ENCODE results near the gene DPH2.
A peak's percentile ranks its signal among the peaks of the same experiment; 100 is the strongest.

Gene DPH2

DNA sequence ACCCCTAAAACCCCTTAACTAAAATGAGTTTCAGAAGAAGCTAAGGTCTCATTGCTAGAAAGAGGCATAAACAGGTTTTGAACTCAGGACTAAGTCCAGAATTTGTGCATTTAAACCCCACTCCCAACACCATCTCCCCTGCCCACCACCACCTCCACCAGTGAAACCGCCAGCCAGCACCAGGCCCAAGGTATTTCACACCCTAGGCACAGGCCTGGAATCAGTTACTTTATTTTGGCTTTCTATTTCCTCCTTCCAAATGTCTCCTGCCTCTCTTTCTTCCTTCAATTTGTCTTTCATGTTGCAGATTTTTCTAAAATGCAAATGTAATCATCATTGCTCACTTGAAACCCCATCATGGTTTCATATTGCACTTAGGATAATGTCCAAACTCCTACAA, 24.9 kb upstream of the DPH2 start:
- DNase-seq = no peak

DNA sequence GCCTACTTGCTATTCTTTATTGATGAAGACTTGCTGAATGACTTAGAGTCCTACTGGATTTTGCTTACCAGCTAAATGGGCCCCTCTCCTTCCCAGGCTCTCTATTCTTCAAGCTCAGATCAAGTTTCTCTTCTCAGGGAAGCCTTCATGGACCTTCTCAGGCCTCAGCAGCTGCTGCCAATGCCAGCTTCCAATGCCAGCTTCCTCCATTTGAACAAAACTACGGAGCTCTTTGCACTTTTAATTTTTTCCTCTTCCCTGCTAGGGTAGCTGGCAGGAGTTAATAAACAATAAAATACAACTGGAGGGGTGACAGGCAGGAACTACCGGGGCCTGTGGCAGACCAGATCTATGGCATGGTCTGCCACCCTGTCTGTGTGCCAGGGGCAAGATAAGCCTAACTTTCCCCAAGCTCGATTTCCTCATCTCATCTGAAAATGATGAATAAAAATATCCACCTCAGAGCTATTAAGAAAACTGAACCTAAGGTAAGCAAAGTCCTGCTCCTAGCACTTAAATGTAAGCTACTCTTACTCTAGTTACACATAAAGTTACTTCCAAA, 24.1 kb upstream of the DPH2 start:
- no peak for DNase-seq

DNA sequence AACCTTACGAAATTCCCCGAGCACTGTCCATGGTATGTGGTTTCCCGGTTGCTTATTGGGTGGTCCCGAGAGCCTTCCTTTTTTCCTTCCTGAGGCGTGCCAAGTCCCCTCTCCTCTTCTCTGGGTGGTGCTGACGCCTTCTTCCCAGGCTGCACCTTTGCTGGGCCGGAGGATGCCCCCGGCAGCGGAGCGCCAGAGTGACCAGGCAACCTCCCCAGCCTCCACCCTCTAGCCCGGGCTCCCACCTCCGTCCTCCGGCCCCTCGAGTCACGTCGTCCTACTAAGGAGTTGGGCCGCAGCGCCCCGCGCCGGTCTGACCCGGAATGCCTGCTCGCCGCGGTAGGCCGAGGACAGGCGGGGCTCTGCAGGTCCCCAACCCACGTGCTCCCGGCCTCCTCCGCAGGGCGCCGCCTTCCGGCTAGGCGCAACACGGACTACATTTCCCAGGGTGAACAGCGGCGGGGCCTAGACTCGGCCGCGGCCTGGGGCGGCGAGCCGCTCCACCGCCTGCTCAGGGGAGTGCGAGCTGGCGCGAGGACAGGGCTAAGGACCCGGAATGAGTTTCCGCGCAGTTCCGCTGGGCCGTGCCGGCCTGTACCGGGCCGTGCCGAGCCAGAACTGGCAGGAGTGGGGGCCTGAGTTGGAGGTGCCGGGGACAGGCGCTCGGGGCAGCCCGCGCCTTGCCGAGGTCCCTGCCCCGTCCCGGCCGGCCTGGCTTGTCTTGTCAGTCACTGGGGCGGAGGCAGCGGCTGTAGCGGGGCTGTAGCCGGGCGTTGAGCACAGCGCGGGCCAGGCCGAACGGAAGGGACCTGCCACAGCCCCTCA, 23.4 kb upstream of the DPH2 start, which contains the start of gene IPO13:
IPO13 (plus strand) TSS at position 715 of the 825 bp plus-strand sequence. CDS start 651 bp downstream, outside the sequence.
- DNase-seq = peak; percentile 94 to 96

- DNase-seq = no peak
Measured at GRCh38 chr1:43947061-43947873, 22.5 kb upstream of the DPH2 start.

- DNase-seq = no peak
Measured at GRCh38 chr1:43947874-43948437, 21.9 kb upstream of the DPH2 start.

- no peak for DNase-seq
Measured at GRCh38 chr1:43949678-43950077, 20.1 kb upstream of the DPH2 start.

- DNase-seq = no peak
Measured at GRCh38 chr1:43951021-43951985, 18.5 kb upstream of the DPH2 start.

- DNase-seq = no peak
Measured at GRCh38 chr1:43952731-43953346, 17.0 kb upstream of the DPH2 start.

GRCh38 chr1:43953361-43953760, 16.4 kb upstream of the DPH2 start:
- no peak for DNase-seq

GRCh38 chr1:43954036-43954435, 15.8 kb upstream of the DPH2 start:
- DNase-seq = no peak

GRCh38 chr1:43956234-43956633, 13.6 kb upstream of the DPH2 start:
- DNase-seq = no peak

GRCh38 chr1:43957407-43958040, 12.3 kb upstream of the DPH2 start:
- no peak for DNase-seq

DNA sequence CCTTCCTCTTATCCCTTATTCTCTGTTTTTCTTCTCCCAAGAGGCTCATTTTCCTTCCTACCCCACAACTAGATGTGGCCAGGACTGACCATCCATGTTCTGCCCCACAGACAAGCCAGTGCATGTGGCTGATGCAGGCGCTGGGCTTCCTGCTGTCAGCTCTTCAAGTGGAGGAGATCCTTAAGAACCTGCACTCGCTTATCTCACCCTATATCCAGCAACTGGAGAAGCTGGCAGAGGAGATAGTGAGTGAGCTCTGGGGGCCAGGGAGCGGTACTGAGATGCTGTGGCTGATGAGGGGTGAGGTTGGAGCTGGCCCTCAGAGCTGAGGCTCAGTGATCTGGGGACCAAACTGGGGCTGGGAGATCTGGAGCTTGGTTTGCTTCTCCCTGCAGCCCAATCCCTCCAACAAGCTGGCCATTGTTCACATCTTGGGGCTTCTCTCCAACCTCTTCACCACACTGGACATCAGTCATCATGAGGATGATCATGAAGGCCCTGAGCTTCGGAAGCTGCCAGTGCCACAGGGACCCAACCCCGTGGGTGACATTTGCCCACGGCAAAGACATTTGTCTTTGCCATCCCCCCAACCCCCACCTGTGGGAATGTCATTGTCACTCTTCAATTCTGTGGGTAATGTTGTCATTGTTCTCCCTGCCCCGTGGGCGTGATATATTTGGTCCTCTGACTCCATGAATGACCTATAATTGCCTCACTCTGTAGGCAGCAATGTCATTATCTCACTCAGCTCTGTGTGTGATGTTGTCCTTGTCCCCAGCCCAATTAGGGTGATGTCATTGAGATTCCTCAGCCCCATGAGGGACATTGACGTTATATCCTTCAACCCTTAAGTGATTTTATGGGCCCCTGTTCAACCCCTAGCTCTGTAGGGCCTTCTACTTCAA, 11.2 kb upstream of the DPH2 start:
- DNase-seq = no peak

DNA sequence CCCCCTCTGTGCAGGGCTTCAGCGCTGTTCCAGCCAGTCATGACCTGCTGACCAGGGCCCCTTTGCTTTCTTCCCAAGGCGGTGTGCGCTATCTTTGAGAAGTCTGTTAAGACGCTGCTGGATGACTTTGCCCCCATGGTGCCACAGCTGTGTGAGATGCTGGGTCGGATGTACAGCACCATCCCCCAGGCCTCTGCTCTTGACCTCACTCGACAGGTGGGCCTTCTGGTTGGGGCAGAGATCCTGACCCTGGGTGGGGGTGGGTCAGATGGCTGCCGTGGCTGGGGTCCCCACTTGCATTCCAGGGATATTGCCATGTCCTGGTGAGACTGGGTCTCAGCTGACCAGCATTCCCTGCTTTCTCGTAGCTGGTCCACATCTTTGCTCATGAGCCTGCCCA, 9.0 kb upstream of the DPH2 start:
- no peak for DNase-seq

DNA sequence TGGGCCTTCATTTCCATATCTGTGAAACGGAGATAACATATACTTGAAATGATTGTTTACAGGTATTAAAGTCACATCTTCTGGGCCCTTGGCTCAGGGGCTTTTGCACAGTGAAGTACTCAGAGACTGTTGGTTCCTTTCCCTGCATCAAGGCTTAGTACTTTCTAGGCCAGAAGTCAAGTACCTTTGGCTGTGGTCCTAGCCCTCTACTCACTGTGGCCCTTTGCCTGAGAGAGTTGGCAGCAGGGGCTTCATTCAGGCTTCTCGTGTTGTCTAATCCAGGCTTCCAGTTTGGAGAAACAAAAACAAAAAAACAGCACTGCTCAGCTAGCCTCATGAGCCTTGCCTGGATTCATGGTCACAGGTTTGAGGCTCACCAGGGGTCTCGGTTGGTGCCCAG, 8.1 kb upstream of the DPH2 start:
- DNase-seq = no peak

GRCh38 chr1:43962324-43962723, 7.5 kb upstream of the DPH2 start:
- no peak for DNase-seq

GRCh38 chr1:43963006-43963405, 6.8 kb upstream of the DPH2 start:
- DNase-seq = no peak

DNA sequence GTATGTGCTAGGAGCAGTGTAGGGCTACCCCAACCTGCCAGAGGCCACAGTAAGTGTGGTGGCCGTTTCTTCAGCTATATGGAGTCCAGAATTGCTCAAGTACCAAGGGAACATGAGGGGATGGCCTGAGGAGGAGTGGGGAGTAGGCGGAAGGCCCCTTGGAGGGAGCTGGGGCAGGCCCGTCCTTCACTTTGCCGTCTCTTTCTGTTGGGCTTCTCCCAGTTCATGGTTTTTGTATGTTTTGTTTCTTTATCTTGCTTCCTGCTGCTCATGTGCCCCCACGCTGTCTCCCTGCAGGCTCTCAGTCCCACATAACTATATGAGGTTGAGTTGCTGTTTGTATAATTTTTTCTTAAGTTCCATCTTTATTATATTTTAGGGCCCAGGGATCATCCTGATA, 5.9 kb upstream of the DPH2 start:
- DNase-seq = no peak

DNA sequence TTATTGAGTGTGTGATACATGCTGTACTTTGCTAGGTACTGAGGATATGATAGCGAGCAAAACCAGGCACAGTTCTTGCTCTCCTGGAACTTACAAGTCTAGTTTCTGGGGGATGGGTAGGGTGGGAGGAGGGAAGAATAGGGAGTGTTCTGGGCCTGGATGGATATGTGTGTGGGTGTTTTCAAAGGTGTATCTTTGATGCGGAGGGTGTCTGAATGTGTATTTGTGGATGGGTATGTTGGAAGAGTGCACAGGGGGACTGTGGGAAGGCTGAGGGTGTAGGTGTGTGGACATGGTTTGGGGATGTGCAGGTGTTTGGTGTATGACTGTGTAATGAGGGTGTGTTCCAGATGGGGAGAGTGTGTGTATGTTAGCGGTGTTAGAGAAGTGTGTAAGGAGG, 4.5 kb upstream of the DPH2 start:
- no peak for DNase-seq

- DNase-seq = peak; percentile 42 to 59
Measured at GRCh38 chr1:43968348-43968948, 1.4 kb upstream of the DPH2 start.
